Measurements from ENCODE around the gene ATP9A. TPM values are rescaled to one million over a fixed set of nuclear protein-coding genes. Genes with fewer than 3 reads are reported as not detected.
A peak's percentile ranks its signal among the peaks of the same experiment; 100 is the strongest.
"Not testable (repeated sequence)": the region's sequence is repeated elsewhere in the genome, so short reads cannot be mapped to it uniquely, and the experiment has no call there.

Gene ATP9A
- 1 to 10 TPM in 2 of 3 donors, under 1 TPM in 1; 0.30 to 1.2 (median 1.0) TPM for total RNA-seq

GRCh38 chr20:51767867-51768758 is at the start of gene ATP9A:
ATP9A (minus strand) TSS chr20:51768390; CDS start chr20:51768369, 21 bp downstream.
- H3K4me3 Mint-ChIP-seq = peak within 1 kb of the TSS; percentile 62
- DNase-seq (no peak), ATAC-seq (peak in 1 of 2 donors; percentile 2)
- peaks cover 34% of the 10 kb centered on the region for H3K27me3 Mint-ChIP-seq (ENCODE audit: low read depth)
- no peaks in the 10 kb centered on the region for H3K36me3 Mint-ChIP-seq (ENCODE audit: insufficient read depth)
- H3K9me3 Mint-ChIP-seq = no peaks in the 10 kb centered on the region
- H3K4me1 Mint-ChIP-seq (ENCODE audit: low read depth) = peaks cover 12% of the 10 kb centered on the region

- not testable (repeated sequence) for H3K27me3 Mint-ChIP-seq (ENCODE audit: low read depth); H3K36me3 Mint-ChIP-seq (ENCODE audit: insufficient read depth); DNase-seq; H3K4me1 Mint-ChIP-seq (ENCODE audit: low read depth); H3K4me3 Mint-ChIP-seq; ATAC-seq; H3K9me3 Mint-ChIP-seq
Observed at GRCh38 chr20:51816856-51817255, 48.7 kb upstream of the ATP9A start.

GRCh38 chr20:51815383-51816076 is 47.3 kb upstream of the ATP9A start:
- no peak for DNase-seq

GRCh38 chr20:51812861-51813260 is 44.7 kb upstream of the ATP9A start:
- no peak for ATAC-seq
- Mint-ChIP-seq H3K4me1 (ENCODE audit: low read depth) (no peaks in the 10 kb centered on the region), H3K36me3 (ENCODE audit: insufficient read depth) (no peaks in the 10 kb centered on the region)

More at GRCh38 chr20:51815383-51816076, 47.3 kb upstream of the ATP9A start:
- H3K4me1 Mint-ChIP-seq (ENCODE audit: low read depth) = no peaks in the 10 kb centered on the region
- H3K36me3 Mint-ChIP-seq (ENCODE audit: insufficient read depth) = no peaks in the 10 kb centered on the region
- H3K9me3 Mint-ChIP-seq = no peaks in the 10 kb centered on the region
- no peaks in the 10 kb centered on the region for H3K27me3 Mint-ChIP-seq (ENCODE audit: low read depth)
- H3K4me3 Mint-ChIP-seq = no peak overlapping the region
- ATAC-seq = no peak

GRCh38 chr20:51811514-51812128 is 43.4 kb upstream of the ATP9A start:
- Mint-ChIP-seq H3K36me3 (ENCODE audit: insufficient read depth) (no peaks in the 10 kb centered on the region), H3K27me3 (ENCODE audit: low read depth) (no peaks in the 10 kb centered on the region), H3K4me1 (ENCODE audit: low read depth) (no peaks in the 10 kb centered on the region), H3K4me3 (no peak overlapping the region), H3K9me3 (no peaks in the 10 kb centered on the region)
- no peak for ATAC-seq
- no peak for DNase-seq

More at GRCh38 chr20:51812861-51813260, 44.7 kb upstream of the ATP9A start:
- H3K4me3 Mint-ChIP-seq = no peak overlapping the region
- DNase-seq = no peak
- no peaks in the 10 kb centered on the region for H3K27me3 Mint-ChIP-seq (ENCODE audit: low read depth)
- no peaks in the 10 kb centered on the region for H3K9me3 Mint-ChIP-seq

GRCh38 chr20:51811042-51811355 is 42.8 kb upstream of the ATP9A start:
- Mint-ChIP-seq H3K4me1 (ENCODE audit: low read depth) (no peaks in the 10 kb centered on the region), H3K4me3 (no peak overlapping the region), H3K36me3 (ENCODE audit: insufficient read depth) (no peaks in the 10 kb centered on the region), H3K27me3 (ENCODE audit: low read depth) (no peaks in the 10 kb centered on the region), H3K9me3 (no peaks in the 10 kb centered on the region)
- no peak for ATAC-seq
- DNase-seq = no peak

GRCh38 chr20:51810155-51811041 is 42.2 kb upstream of the ATP9A start:
- Mint-ChIP-seq H3K9me3 (no peaks in the 10 kb centered on the region), H3K27me3 (ENCODE audit: low read depth) (peaks cover 3% of the 10 kb centered on the region), H3K36me3 (ENCODE audit: insufficient read depth) (no peaks in the 10 kb centered on the region), H3K4me1 (ENCODE audit: low read depth) (no peaks in the 10 kb centered on the region), H3K4me3 (no peak overlapping the region)
- DNase-seq (no peak), ATAC-seq (no peak)

- Mint-ChIP-seq H3K4me1 (ENCODE audit: low read depth) (no peaks in the 10 kb centered on the region), H3K9me3 (no peaks in the 10 kb centered on the region), H3K4me3 (no peak overlapping the region), H3K27me3 (ENCODE audit: low read depth) (peaks cover 17% of the 10 kb centered on the region), H3K36me3 (ENCODE audit: insufficient read depth) (no peaks in the 10 kb centered on the region)
- no peak for ATAC-seq
- no peak for DNase-seq
Observed at GRCh38 chr20:51807720-51808250, 39.6 kb upstream of the ATP9A start.

- ATAC-seq (no peak), DNase-seq (no peak)
- Mint-ChIP-seq H3K4me3 (no peak overlapping the region), H3K36me3 (ENCODE audit: insufficient read depth) (no peaks in the 10 kb centered on the region), H3K4me1 (ENCODE audit: low read depth) (peaks cover 6% of the 10 kb centered on the region), H3K9me3 (no peaks in the 10 kb centered on the region), H3K27me3 (ENCODE audit: low read depth) (peaks cover 38% of the 10 kb centered on the region)
Observed at GRCh38 chr20:51804754-51805153, 36.6 kb upstream of the ATP9A start.

- peaks cover 6% of the 10 kb centered on the region for H3K4me1 Mint-ChIP-seq (ENCODE audit: low read depth)
- H3K4me3 Mint-ChIP-seq = no peak overlapping the region
- ATAC-seq = no peak
- no peaks in the 10 kb centered on the region for H3K36me3 Mint-ChIP-seq (ENCODE audit: insufficient read depth)
- DNase-seq = no peak
- H3K9me3 Mint-ChIP-seq = no peaks in the 10 kb centered on the region
- H3K27me3 Mint-ChIP-seq (ENCODE audit: low read depth) = peaks cover 53% of the 10 kb centered on the region
Observed at GRCh38 chr20:51803148-51803854, 35.1 kb upstream of the ATP9A start.

- ATAC-seq = no peak
- Mint-ChIP-seq H3K4me1 (ENCODE audit: low read depth) (peaks cover 6% of the 10 kb centered on the region), H3K27me3 (ENCODE audit: low read depth) (peaks cover 62% of the 10 kb centered on the region), H3K9me3 (no peaks in the 10 kb centered on the region), H3K4me3 (no peak within 1 kb of the TSS), H3K36me3 (ENCODE audit: insufficient read depth) (no peaks in the 10 kb centered on the region)
- no peak for DNase-seq
Observed at GRCh38 chr20:51802170-51802751, 34.1 kb upstream of the ATP9A start, which contains the start of gene SALL4. SALL4 (minus strand) TSS chr20:51802521; CDS start chr20:51802408, 113 bp downstream.

- Mint-ChIP-seq H3K27me3 (ENCODE audit: low read depth) (peaks cover 64% of the 10 kb centered on the region), H3K36me3 (ENCODE audit: insufficient read depth) (no peaks in the 10 kb centered on the region), H3K4me3 (no peak overlapping the region), H3K9me3 (no peaks in the 10 kb centered on the region), H3K4me1 (ENCODE audit: low read depth) (peaks cover 6% of the 10 kb centered on the region)
- DNase-seq (no peak), ATAC-seq (no peak)
Observed at GRCh38 chr20:51801823-51802123, 33.6 kb upstream of the ATP9A start.
